Middle frontal gyrus (tissue), 1 donor: ENCODE measurements around the gene GNB5.
"Not testable (repeated sequence)": the region's sequence is repeated elsewhere in the genome, so short reads cannot be mapped to it uniquely, and the experiment has no call there.

ENCODE experiments used
- DNase-seq: peaks from one replicate; pipeline ENCODE4 v3.0.0-alpha.2; 2015; ENCODE audit warnings: low spot score; ENCODE audit errors: extremely low spot score

Gene GNB5

DNA sequence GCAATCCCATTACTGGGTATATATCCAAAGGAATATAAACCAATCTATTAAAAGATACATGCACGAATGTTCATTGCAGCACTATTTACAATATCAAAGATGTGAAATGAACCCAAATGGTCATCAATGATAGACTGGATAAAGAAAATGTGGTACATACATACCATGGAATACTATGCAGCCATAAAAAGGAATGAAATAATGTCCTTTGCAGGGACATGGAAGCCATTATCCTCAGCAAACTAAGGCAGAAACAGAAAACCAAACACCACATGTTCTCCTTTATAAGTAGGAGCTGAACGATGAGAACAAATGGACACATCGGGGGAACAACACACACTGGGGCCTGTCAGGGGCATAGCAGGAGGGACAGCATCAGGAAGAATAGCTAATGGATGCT is 21.0 kb downstream of the GNB5 start:
- not testable (repeated sequence) for DNase-seq

DNA sequence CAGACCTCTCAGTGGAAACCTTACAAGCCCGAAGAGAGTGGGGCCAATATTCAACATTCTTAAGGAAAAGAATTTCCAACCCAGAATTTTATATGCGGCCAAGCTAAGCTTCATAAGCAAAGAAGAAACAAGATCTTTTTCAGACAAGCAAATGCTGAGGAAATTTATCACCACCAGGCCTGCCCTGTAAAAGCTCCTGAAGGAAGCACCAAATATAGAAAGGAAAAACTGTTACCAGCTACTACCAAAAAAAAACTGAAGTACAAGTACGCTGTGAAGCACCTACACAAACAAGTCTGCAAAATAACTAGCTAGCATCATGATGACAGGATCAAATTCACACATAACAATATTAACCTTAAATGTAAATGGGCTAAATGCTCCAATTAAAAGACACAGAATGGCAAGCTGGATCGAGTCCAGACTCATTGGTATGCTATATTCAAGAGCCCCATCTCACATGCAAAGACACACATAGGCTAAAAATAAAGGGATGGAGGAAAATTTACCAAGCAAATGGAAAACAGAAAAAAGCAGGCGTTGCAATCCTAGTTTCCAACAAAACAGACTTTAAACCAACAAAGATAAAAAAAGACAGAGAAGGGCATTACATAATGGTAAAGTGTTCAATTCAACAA is 25.6 kb downstream of the GNB5 start:
- not testable (repeated sequence) for DNase-seq

DNA sequence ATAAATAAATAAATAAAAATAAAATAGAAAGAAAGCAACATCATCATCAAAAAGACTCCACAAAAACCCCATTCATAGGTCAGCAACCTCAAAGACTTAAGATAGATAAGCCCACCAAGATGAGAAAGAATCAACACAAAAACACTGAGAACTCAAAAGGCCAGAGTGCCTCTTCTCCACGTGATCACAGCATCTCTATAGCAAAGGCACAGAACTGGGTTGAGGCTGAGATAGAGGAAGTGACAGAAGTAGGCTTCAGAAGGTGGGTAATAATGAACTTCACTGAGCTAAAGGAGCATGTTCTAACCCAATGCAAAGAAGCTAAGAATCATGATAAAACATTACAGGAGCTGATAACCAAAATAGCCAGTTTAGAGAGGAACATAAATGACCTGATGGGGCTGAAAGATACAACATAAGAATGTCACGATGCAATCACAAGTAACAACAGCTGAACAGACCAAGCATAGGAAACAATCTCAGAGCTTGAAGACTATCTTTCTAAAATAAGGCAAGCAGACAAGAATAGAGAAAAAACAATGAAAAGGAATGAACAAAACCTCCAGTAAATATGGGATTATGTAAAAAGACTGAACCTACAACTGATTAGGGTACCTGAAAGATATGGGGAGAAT is 26.4 kb downstream of the GNB5 start:
- DNase-seq, result no peak

DNA sequence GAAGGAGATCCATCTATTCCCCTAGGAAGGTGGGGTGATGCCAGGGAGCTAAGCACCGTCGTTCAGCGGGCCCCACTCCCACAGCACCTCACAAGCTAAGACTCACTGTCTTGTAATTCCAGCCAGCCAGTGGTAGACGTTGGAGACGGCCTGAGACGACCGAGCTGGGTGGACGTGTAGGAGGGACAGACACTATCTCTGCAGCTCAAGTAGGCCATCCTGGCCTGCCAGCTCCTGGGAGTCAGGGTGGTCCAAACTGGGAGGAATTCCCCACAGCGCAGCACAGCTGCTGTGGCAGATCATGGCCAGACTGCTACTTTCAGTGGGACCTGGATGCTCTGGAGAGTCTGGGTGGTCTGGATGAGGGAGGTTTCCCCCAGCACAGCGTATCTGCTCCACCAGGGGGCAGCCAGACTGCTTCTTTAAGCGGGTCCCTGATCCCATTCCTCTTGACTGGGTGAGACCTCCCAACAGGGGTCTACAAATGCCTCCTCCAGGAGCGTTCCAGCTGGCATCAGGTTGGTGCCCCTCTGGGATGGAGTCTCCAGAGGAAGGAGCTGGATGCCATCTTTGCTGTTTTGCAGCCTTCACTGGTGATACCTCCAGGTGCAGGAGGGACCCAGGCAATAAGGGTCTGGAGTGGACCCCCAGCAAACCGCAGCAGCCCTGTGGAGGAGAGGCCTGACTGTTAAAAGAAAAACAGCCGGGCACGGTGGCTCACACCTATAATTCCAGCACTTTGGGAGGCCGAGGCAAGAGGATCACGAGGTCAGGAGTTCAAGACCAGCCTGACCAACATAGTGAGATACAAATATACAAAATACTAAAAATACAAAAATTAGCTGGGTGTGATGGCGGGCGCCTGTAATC is 27.6 kb downstream of the GNB5 start:
- DNase-seq, result no peak

DNA sequence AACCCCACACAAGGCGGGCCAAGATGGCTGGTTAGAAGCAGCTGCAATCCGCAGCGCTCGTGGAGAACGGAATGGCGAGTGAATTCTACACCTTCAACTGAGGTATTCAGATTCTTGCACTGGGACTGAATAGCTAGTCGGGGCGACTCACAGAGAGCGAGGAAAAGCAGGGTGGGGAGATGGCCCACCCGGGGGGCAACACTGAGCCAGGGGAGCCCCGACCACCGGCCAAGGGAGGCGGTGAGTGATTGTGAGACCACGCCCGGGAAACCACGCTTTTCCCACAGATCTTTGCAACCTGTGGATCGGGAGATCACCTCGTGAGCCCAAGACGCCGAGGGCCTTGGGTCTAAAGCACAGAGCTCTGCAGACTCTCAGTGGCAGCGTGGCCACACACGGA is 28.3 kb downstream of the GNB5 start:
- DNase-seq, result no peak

DNA sequence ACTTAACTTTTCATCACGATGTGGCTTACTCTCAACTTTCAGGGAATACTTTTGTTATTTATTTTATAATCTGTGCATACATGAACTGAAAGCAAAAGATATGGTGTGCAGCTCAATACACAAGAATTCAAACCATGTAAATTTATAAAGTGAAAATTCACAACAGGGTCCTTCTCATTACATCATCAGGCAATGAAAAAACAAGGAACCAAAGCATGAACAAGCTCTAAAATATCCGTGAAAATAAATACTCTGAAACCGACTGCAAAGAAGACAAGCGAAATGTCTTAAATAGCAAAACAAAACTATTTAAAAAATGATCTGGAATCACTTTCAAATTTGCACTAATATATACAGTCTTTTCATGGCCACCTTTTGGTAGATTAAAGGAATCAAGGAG is 28.9 kb downstream of the GNB5 start:
- no peak for DNase-seq

DNA sequence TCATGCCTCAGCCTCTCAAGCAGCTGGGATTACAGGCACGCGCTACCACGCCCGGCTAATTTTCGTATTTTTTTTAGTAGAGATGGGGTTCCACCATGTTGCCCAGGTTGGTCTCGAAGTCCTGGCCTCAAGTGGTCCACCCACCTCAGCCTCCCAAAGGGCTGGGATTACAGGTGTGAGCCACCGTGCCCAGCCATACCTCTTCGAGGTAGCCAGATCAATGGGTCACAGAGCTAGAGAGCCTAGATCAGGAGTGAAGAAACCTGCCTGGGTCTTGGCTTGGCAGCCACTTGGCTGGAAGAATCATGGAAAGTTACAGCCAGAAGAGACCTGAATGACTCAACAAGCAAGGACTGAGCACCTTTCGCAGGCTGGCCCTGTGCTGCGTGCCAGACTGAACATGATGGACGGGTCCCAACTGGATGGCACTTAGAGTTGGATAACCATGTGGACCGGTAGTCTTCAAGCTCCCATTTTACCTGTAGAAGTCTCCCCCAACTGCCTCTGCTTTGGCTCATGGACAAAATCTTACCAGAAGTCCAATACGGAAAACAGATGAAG is 29.7 kb downstream of the GNB5 start:
- no peak for DNase-seq

DNA sequence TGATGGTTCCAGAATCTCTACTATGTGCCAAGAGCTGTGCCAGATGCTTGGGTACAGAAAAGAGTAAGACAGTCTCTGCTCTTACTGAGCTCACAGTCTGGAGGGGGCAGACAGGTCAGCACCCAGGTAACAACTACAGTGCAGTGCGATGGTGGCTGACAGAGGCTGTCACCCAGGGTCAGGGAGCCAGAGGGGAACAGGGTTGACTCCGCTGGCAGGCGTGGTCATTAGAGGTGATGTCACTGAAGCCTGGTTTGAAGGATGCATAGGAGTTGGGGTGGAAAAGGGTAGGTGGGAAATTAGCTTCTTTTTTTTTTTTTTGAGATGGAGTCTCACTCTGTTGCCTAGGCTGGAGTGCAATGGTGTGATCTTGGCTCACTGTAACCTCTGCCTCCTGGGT is 31.5 kb downstream of the GNB5 start:
- no peak for DNase-seq

DNA sequence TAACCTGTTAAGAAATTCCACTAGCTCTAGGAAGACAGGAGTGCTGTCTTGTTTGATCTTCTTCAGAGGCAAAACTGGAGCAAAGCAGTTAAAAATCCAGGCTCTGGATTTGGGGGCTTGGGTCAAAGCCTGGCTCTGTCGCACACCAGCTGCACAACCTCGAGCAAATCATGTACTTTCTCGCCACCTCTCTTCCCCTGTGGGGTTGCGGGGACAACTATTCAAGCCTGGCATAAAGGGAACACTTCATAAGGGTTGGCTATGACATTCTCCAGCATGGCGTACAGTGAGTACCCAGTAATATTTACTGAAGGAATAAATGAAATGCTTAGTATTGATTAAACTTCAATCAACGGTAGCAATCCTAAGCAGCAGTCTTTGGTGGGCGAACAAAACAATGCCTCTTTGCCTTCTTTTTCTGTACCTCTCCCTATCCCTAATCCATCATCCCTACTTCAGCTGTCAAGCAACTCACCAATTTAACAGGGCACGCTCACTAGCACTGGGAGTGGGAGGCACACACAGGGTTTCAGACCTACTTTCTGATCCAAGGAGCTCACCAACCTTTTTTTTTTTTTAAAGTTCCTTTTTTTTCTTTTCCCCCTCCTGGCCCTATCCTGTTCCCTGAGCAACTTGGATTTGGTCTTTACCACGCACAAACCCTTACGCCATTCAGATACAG is 33.0 kb downstream of the GNB5 start:
- DNase-seq, result no peak

DNA sequence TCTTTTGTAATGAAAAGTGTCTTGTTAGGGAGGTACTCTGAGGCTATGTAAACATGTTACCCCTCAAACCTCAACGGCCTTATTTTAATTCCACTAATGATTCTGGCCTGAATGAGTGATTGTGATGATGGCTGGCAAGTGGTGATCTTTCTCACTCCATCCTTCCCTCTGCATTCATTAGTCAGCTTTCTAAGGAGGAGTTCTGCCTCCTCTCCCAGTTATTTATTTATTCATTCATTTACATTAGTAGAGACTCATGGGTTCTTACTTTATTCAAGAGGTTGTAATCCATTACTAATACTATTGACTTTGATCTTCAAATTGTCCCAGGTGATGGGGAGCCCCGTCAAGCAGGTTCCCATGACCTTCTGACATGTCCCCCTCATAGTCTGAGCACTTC is 35.3 kb downstream of the GNB5 start:
- no peak for DNase-seq

DNA sequence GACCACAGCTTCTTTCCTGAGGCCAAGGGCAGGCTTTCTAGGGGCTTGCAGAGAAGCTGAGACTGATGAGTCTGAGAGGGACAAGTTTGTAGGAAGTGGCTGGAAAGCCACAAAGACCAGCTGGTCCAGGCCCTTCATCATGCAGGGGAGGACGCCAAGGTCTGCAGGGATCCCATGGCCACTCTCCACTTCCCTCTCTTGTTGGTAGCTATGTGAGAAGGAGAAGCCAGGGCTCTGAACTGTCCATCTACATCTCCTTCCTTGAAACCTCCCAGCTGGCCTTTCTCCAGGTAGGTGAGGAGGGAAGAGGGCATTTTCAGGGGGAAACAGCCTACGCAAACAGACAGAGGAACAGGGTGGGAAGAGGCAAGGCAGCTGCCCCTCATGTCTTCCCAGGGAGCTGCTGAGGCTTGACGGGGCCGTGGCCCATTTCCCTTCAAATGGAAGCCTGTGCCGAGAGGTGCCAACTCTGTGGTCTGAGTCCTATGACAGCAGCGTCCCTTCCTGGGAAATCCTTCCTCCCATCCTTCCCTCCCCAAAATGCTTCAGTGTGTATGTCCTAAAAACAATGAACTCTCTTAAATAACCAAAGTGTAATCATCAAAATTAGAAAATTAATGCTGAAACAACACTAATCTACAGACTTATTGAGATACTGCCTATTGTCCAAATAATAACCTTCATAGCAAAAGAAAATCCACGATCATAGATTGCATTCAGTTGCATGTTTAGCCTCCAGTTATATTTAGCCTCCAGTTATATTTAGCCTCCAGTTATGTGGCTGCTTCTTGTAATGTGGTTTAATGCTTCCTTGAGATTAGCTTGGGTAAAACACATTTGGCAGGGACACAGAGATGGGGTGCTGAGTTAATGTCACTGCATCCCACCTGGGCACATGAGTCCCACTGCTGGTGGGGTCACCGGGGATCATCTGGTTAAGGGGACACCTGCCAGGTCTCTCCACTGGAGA is 36.0 kb downstream of the GNB5 start:
- DNase-seq, result no peak

DNA sequence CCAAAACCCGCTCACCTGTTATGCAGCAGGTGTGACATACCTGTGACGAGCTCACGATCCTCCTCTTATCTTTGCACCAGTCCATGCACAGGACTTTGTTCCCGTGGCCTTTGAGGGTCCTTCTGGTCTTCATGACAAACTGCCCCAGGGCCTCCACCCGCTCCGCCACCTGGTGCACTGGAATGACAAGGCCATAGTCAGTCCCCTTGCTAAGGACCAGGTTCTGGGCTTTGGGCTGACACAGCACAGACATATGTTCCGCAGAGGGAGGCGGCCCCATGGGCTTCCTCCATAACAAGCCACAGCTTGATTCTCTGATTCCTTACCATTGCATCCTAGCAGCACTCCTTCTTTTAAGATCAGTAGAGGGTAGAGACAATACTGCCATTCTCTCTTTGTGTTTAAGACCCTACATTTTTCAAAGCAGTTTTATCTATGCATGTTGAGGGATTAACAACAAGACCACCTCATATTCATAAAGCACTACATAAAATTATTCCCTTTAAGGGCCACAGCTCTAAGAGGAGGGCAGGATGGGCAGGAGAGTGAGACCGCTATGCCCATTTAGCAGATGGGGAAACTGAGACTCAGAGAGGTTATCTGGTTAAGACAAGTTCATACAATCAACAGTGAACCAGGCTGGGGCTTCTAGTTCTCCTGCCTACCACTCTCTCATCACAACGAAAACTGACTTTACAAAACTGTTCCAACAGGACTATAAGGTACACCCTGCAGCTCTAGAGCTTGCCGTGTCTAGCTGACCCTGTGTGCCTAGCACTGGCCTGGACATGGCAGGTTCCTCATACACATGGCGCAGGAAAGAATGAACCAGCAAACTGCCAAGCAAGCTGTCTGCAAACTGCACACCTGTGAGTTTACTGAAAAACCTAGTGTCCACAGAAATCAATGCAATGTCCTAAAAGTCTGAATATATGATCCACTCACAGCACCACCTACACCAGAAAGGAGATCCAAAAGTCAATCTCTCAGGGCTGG is 37.0 kb downstream of the GNB5 start:
- DNase-seq, result no peak

DNA sequence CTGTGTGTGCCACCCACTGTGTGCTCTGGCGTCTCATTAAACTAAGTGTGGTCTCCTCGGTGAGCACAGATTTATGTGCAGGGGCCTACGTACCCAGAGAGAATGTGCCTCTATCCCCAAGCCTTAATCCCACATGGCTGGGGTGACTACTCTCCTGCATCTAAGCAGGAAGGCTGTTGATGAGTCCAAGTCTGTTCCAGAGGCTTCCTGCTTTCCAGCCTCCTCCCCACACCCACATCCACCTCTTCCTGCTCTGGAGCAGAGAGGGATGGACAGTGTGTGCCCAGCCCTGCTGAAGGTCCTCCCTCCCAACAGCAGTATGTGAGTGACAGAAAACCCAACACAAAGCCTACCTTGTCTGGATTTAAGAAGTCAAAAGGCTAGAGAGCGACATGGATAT is 39.8 kb downstream of the GNB5 start:
- no peak for DNase-seq

DNA sequence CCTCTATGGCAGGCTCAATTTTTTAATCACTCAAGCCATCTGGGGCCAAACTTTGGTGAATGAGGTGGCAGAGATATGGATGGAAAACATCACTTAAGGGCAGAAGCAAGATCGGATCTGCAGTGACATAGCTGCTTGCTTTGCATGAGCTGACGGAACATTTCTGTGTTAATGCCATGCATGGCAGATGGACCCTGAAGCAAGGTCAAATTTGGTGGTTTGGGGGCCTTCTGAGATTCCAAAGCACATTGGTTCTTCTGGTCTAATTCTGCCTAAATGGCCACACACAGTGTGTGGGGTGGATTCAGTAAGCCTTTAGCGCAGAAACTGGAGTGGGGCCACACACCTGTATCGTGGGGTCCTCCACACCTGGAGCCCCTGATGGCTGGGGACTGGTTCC is 40.3 kb downstream of the GNB5 start:
- no peak for DNase-seq

DNA sequence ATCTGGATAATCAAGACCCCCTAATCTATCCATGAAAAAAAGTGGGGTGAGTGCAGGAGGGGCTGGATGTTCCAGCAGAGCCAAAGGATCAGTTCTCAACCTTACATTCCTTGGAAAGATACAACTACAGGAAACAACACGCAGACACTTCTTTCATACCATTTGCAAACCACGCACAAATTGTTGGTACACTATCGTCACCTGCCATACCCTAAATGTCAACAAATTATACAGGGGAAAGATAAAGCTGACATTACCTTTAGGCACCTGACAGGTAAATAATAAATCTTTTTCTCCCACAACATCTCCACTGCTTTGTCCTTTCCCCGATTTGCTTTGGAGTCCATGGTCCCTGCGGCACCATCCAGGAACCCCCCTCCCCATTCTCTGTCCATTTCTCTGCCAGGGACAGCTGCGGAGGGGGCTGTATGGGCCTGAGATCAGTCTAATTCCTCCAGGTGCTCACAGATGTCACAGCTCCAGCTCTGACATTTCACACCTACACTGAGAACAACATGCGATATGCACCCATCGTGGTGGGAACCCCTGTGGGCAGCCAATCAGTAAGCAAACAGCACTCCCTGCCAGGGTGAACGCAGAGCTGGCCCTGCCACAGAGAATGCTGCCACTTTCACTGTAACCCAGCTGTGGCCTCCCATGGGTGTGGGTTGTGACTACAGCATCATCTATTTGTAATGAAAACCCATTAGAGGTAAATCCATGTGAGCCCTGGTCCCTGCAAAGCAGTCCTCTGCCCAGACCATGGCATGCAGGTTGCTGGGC is 41.0 kb downstream of the GNB5 start:
- no peak for DNase-seq

DNA sequence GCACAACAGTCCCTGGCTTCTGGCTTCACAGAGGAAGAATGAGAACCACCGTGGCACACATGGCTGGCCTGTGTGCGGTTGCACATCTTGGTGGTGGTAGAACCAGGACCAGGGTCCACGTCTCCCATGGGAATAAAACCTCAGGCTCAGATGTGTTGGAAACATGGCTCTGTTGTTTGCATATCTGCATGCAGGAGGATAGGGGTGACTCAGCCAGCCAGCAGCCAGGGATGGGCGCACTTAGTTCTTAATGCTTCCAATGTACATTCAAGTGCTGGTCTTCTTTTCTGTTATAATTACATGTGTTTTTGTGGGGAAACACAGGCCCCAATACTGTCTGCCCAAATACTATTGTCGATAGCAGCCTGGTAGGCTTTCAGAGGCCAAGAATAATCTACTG is 42.8 kb downstream of the GNB5 start:
- no peak for DNase-seq

DNA sequence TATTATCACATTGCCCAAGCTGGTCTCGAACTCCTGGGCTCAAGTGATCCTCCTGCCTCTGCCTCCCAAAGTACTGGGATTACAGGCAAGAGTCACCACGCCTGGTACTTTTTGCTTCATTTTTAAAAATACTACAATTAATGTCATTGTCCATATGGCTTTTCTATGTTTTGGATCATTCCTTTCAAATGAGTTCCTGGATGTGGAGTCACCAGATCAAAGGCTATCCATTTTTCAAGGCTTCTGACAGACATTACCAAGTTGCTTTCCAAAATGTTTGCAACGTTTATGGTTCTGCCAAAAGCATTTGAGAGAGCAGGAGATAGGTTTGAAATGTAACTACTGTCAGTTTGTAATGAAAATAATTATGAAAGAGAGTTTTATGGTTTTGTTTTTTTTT is 44.4 kb downstream of the GNB5 start:
- DNase-seq, result no peak

DNA sequence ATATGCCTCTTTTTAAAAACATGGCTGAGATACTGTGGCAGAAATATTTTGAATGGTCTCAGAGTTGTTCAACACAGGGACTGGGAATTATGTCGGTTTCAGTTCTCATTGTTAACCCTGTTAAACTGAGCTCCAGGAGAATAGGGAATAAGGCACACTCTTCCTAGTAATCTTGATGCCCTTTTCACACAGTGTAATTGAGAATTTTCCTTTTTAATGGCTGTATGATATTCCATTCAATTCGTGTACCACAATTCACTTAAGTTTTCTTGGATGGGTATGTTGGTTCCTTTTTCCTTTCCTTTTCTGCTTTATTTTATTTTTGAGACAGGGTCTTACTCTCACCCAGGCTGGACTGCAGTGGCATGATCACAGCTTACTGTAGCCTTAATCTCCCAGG is 44.9 kb downstream of the GNB5 start:
- DNase-seq, result no peak
